ENCODE data around the gene NR5A1.
A peak's percentile ranks its signal among the peaks of the same experiment; 100 is the strongest.

Gene NR5A1

DNA sequence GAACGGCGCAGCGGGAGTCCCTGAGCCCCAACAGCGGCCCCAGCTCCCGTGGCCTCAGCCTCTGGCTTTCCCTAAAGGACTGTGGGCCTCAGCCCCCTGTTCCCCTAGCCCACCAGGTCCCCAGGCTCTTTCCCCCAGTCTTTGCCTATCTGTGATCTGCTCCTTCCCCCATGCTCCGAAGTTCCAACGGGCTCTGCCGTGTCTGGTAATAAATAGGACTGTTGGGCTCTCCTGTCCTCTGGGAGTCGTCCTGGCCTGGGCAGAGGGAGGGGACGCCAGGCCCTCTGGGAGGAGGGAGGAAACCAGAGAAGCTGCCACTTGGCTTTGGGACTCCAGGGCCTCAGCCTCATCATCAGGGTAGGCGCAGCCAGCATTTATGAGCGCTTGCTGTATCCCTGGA is 28.8 kb downstream of the NR5A1 start:
- ATAC-seq: peak; percentile 30; the same call in 2 of the 3 replicates
- TF ChIP-seq ZNF8 (CRISPR knock-in tag; IDR thresholded peaks at IDR 0.05) (no peak), PPARA (CRISPR knock-in tag; IDR thresholded peaks at IDR 0.05; ENCODE audit: borderline replicate concordance) (no peak), TCF4 (CRISPR knock-in tag; IDR thresholded peaks at IDR 0.05; ENCODE audit: borderline replicate concordance) (no peak), ISL1 (CRISPR knock-in tag; IDR thresholded peaks at IDR 0.05) (no peak), BACH2 (CRISPR knock-in tag; IDR thresholded peaks at IDR 0.05; ENCODE audit: borderline replicate concordance) (no peak), ESRRG (CRISPR knock-in tag; IDR thresholded peaks at IDR 0.05) (no peak), ZFP30 (CRISPR knock-in tag; IDR thresholded peaks at IDR 0.05) (no peak), OSR1 (CRISPR knock-in tag; IDR thresholded peaks at IDR 0.05) (no peak), ZC3H10 (CRISPR knock-in tag; IDR thresholded peaks at IDR 0.05) (no peak), ZNF70 (CRISPR knock-in tag; IDR thresholded peaks at IDR 0.05) (no peak), GLIS3 (CRISPR knock-in tag; IDR thresholded peaks at IDR 0.05) (no peak), ARNTL (CRISPR knock-in tag; IDR thresholded peaks at IDR 0.05; ENCODE audit: borderline replicate concordance, low read depth) (no peak), SNAI2 (CRISPR knock-in tag; IDR thresholded peaks at IDR 0.05) (no peak), RARB (CRISPR knock-in tag; IDR thresholded peaks at IDR 0.05) (no peak)
- TF ChIP-seq, protein P1, sequence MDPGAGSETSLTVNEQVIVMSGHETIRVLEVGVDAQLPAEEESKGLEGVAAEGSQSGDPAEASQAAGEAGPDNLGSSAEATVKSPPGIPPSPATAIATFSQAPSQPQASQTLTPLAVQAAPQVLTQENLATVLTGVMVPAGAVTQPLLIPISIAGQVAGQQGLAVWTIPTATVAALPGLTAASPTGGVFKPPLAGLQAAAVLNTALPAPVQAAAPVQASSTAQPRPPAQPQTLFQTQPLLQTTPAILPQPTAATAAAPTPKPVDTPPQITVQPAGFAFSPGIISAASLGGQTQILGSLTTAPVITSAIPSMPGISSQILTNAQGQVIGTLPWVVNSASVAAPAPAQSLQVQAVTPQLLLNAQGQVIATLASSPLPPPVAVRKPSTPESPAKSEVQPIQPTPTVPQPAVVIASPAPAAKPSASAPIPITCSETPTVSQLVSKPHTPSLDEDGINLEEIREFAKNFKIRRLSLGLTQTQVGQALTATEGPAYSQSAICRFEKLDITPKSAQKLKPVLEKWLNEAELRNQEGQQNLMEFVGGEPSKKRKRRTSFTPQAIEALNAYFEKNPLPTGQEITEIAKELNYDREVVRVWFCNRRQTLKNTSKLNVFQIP (CRISPR knock-in tag; IDR thresholded peaks at IDR 0.05; ENCODE audit: borderline replicate concordance, low read depth): no peak
- TF ChIP-seq, protein P2, sequence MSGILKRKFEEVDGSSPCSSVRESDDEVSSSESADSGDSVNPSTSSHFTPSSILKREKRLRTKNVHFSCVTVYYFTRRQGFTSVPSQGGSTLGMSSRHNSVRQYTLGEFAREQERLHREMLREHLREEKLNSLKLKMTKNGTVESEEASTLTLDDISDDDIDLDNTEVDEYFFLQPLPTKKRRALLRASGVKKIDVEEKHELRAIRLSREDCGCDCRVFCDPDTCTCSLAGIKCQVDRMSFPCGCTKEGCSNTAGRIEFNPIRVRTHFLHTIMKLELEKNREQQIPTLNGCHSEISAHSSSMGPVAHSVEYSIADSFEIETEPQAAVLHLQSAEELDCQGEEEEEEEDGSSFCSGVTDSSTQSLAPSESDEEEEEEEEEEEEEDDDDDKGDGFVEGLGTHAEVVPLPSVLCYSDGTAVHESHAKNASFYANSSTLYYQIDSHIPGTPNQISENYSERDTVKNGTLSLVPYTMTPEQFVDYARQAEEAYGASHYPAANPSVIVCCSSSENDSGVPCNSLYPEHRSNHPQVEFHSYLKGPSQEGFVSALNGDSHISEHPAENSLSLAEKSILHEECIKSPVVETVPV (CRISPR knock-in tag; IDR thresholded peaks at IDR 0.05): no peak
- TF ChIP-seq, protein P3, sequence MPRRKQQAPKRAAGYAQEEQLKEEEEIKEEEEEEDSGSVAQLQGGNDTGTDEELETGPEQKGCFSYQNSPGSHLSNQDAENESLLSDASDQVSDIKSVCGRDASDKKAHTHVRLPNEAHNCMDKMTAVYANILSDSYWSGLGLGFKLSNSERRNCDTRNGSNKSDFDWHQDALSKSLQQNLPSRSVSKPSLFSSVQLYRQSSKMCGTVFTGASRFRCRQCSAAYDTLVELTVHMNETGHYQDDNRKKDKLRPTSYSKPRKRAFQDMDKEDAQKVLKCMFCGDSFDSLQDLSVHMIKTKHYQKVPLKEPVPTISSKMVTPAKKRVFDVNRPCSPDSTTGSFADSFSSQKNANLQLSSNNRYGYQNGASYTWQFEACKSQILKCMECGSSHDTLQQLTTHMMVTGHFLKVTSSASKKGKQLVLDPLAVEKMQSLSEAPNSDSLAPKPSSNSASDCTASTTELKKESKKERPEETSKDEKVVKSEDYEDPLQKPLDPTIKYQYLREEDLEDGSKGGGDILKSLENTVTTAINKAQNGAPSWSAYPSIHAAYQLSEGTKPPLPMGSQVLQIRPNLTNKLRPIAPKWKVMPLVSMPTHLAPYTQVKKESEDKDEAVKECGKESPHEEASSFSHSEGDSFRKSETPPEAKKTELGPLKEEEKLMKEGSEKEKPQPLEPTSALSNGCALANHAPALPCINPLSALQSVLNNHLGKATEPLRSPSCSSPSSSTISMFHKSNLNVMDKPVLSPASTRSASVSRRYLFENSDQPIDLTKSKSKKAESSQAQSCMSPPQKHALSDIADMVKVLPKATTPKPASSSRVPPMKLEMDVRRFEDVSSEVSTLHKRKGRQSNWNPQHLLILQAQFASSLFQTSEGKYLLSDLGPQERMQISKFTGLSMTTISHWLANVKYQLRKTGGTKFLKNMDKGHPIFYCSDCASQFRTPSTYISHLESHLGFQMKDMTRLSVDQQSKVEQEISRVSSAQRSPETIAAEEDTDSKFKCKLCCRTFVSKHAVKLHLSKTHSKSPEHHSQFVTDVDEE (CRISPR knock-in tag; IDR thresholded peaks at IDR 0.05): no peak
- TF ChIP-seq, protein P4, sequence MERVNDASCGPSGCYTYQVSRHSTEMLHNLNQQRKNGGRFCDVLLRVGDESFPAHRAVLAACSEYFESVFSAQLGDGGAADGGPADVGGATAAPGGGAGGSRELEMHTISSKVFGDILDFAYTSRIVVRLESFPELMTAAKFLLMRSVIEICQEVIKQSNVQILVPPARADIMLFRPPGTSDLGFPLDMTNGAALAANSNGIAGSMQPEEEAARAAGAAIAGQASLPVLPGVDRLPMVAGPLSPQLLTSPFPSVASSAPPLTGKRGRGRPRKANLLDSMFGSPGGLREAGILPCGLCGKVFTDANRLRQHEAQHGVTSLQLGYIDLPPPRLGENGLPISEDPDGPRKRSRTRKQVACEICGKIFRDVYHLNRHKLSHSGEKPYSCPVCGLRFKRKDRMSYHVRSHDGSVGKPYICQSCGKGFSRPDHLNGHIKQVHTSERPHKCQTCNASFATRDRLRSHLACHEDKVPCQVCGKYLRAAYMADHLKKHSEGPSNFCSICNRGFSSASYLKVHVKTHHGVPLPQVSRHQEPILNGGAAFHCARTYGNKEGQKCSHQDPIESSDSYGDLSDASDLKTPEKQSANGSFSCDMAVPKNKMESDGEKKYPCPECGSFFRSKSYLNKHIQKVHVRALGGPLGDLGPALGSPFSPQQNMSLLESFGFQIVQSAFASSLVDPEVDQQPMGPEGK (CRISPR knock-in tag; IDR thresholded peaks at IDR 0.05; ENCODE audit: borderline replicate concordance): no peak

DNA sequence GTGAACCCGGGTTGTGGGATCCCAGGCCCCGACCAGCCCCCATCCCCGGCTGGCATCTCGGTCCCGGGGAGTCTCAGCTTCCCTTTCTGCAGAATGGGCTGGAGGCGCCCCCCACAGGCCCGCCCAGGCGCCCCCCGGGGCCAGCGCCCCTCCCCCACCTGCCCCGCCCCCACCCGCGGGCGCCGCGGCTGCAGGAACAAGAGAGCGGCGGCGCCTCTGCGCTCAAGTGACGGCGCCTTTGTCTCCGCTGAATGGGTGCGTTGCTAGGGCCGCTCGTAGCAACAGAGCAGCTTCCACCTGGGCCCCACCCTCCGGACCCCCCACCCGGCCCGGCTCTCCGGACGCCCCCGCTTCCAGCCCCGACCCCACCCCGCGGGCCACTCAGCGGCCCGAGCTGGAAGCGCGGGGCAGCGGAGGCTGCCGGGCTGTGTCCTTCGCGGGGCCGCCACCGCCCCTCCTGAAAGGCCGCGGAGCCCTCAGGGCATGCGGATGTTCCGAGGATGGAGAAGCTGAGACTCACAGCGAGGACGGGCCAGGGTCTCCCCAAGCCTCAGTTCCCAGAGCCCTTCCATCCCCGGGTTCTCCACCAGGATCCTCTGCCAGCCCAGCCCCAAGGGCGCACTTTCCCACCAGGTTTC is 29.4 kb downstream of the NR5A1 start:
- peak; percentile 23; the same call in 2 of the 3 replicates for ATAC-seq
- TF ChIP-seq ZNF70 (CRISPR knock-in tag; IDR thresholded peaks at IDR 0.05): no peak
- TF ChIP-seq TOX (CRISPR knock-in tag; IDR thresholded peaks at IDR 0.05; ENCODE audit: borderline replicate concordance): no peak
- TF ChIP-seq ZFP3 (CRISPR knock-in tag; IDR thresholded peaks at IDR 0.05): no peak
- TF ChIP-seq GLIS3 (CRISPR knock-in tag; IDR thresholded peaks at IDR 0.05): no peak
- no peak for TF ChIP-seq ZC3H10 (CRISPR knock-in tag; IDR thresholded peaks at IDR 0.05)
- no peak for TF ChIP-seq OSR1 (CRISPR knock-in tag; IDR thresholded peaks at IDR 0.05)
- no peak for TF ChIP-seq PPARA (CRISPR knock-in tag; IDR thresholded peaks at IDR 0.05; ENCODE audit: borderline replicate concordance)
- TF ChIP-seq ARNTL (CRISPR knock-in tag; IDR thresholded peaks at IDR 0.05; ENCODE audit: borderline replicate concordance, low read depth): no peak
- TF ChIP-seq, protein P4 (CRISPR knock-in tag; IDR thresholded peaks at IDR 0.05; ENCODE audit: borderline replicate concordance): no peak
- TF ChIP-seq ZNF8 (CRISPR knock-in tag; IDR thresholded peaks at IDR 0.05): no peak
- TF ChIP-seq CSDC2 (CRISPR knock-in tag; IDR thresholded peaks at IDR 0.05): no peak
- TF ChIP-seq TCF4 (CRISPR knock-in tag; IDR thresholded peaks at IDR 0.05; ENCODE audit: borderline replicate concordance): no peak
- TF ChIP-seq, protein P5, sequence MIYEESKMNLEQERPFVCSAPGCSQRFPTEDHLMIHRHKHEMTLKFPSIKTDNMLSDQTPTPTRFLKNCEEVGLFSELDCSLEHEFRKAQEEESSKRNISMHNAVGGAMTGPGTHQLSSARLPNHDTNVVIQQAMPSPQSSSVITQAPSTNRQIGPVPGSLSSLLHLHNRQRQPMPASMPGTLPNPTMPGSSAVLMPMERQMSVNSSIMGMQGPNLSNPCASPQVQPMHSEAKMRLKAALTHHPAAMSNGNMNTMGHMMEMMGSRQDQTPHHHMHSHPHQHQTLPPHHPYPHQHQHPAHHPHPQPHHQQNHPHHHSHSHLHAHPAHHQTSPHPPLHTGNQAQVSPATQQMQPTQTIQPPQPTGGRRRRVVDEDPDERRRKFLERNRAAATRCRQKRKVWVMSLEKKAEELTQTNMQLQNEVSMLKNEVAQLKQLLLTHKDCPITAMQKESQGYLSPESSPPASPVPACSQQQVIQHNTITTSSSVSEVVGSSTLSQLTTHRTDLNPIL (CRISPR knock-in tag; IDR thresholded peaks at IDR 0.05; ENCODE audit: low read depth): no peak
